Sigmoid colon (tissue), 4 donors: ENCODE data around the gene SIRPA.

Source experiments
- POLR2A ChIP-seq, 2 donors: fragments of 450-650 bp; IDR thresholded peaks; one replicate each; pipeline ENCODE4 v1.6.1; 2016; ENCODE audit warnings: antibody characterized with exemption in 2 of 2, mild to moderate bottlenecking in 2 of 2, moderate library complexity in 2 of 2
- POLR2AphosphoS5 ChIP-seq, 4 donors: sonication (generic); formaldehyde crosslinking; IDR thresholded peaks; one replicate each; pipeline ENCODE4 v1.6.1; 2017; ENCODE audit warnings: antibody characterized with exemption in 4 of 4
- TF ChIP-seq, protein P1 (sequence below), 4 experiments: fragments of 450-650 bp in 3 of 4; fragments of 200-600 bp in 1 of 4; IDR thresholded peaks; one replicate each; pipeline ENCODE4 v1.5.1; 2016 to 2019; ENCODE audit warnings: antibody characterized with exemption in 4 of 4, mild to moderate bottlenecking in 3 of 4, moderate library complexity in 2 of 4

DNA sequence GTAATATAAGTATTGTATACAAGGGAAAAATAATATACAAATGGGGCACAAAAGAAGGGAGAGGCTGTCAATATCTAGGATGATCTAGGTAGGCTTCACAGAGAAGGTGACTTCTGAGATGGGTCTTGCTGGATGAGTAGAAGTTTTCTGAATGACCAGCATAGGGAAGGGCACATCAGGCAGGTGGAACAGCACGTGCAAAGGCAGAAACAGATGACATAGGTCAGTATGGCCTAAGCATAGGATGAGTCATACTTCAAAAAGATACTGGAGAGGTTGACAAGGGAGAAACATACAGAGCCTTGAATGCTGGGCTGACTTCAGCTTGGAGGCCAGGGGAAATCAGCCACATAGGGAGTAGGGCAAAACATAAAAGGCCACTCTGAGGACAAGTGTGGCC, 31.9 kb upstream of the SIRPA start:
- TF ChIP-seq, protein P1, sequence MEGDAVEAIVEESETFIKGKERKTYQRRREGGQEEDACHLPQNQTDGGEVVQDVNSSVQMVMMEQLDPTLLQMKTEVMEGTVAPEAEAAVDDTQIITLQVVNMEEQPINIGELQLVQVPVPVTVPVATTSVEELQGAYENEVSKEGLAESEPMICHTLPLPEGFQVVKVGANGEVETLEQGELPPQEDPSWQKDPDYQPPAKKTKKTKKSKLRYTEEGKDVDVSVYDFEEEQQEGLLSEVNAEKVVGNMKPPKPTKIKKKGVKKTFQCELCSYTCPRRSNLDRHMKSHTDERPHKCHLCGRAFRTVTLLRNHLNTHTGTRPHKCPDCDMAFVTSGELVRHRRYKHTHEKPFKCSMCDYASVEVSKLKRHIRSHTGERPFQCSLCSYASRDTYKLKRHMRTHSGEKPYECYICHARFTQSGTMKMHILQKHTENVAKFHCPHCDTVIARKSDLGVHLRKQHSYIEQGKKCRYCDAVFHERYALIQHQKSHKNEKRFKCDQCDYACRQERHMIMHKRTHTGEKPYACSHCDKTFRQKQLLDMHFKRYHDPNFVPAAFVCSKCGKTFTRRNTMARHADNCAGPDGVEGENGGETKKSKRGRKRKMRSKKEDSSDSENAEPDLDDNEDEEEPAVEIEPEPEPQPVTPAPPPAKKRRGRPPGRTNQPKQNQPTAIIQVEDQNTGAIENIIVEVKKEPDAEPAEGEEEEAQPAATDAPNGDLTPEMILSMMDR (IDR thresholded peaks at IDR 0.05): no peak
- TF ChIP-seq POLR2AphosphoS5 (IDR thresholded peaks at IDR 0.05) (no peak), POLR2A (IDR thresholded peaks at IDR 0.05) (no peak)
